Cardiac atrium fibroblast (primary cell): ENCODE results near the gene TCP11X2. TPM values are rescaled to one million over a fixed set of nuclear protein-coding genes. Genes with fewer than 3 reads are reported as not detected.

Experiments used
- total RNA-seq: library from RNA; depleted of rRNA; stranded (reverse); fragments of >200 nt; gene quantifications from 2 replicates; pipeline ENCODE4 v1.2.3, GENCODE V29; 2015

The TCP11X2 gene
- total RNA-seq: not detected in 2 replicates

DNA sequence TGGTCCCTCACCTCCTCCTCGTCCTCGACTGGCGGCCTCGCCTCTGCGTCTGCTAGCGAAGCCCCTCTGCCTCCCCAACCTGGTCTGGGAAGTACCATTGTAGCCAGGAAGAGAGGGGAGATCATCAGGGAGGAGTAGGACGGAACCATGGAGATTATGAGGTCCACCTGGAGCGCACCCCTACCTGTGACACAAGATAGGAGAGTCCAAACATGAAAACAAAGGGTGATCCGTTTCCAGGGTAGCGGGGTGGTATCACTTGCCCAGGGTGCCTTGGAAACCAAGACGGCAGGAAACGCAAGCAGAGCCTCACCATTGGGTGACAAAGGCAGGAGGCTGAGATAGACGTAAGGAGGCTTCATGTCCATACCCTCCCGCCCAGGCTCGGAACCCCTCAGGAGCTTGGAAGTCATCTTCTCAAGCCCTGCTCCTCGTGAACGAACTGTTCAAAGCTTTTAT lies at the start of gene TCP11X2:
Gene TCP11X2, minus strand, starts transcription at position 51 of the 459 bp plus-strand sequence.

GRCh38 chrX:102515975-102516941 lies 44.6 kb upstream of the TCP11X2 start, which contains the start of gene TMSB15A:
Gene TMSB15A, minus strand, starts transcription at chrX:102516739.

GRCh38 chrX:102439908-102440307 lies 31.7 kb downstream of the TCP11X2 start, which contains the start of gene NXF2B:
Gene NXF2B, minus strand, starts transcription at chrX:102440008. Its CDS starts 59,972 bp downstream, at chrX:102380036.

Other genes with a start within 250 kb of the TCP11X2 start
- not detected in 2 replicates for gene NXF2, start 224.6 kb downstream of the TCP11X2 start, total RNA-seq
- not detected in 2 replicates for gene NXF2B, start 31.8 kb downstream of the TCP11X2 start, total RNA-seq
- 0.32 and 0.36 TPM in 2 replicates for gene TMSB15A, start 44.9 kb upstream of the TCP11X2 start, total RNA-seq
- gene ARMCX5, start 127.7 kb upstream of the TCP11X2 start, total RNA-seq: 4.1 and 4.3 TPM in 2 replicates
- gene GPRASP1, start 179.7 kb upstream of the TCP11X2 start, total RNA-seq: 0.32 and 1.1 TPM in 2 replicates
- gene GPRASP2, start 240.6 kb upstream of the TCP11X2 start, total RNA-seq: 6.1 and 8.6 TPM in 2 replicates
- 0.54 and 1.1 TPM in 2 replicates for gene GPRASP3, start 248.9 kb upstream of the TCP11X2 start, total RNA-seq